CD4-positive, alpha-beta T cell treated with Interleukin-2 at 100 ng/mL for 4 hours (primary cell): ENCODE results near the gene ANKS1B.

Experiments
- DNase-seq: peaks from one replicate; pipeline ENCODE4 v3.0.0-alpha.2; 2020; ENCODE audit warnings: low spot score

Gene ANKS1B

DNA sequence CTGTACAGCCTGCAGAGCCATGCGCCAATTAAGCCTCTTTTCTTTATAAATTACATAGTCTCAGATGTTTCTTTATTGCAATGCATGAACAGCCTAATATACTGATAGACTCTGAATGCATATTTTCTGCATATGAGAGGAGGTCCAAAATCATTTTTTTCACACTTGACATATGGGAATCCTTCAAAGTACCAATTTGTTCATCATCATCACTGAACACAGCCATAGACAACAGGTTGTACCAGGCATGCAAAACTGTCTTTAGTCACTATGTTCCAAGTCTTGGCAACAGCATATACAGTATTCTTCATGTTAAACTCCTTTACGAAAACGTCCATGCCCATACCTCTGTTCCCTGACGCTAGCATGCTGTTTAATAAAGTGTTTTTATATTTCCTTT, 807.9 kb downstream of the ANKS1B start:
- DNase-seq: no peak

DNA sequence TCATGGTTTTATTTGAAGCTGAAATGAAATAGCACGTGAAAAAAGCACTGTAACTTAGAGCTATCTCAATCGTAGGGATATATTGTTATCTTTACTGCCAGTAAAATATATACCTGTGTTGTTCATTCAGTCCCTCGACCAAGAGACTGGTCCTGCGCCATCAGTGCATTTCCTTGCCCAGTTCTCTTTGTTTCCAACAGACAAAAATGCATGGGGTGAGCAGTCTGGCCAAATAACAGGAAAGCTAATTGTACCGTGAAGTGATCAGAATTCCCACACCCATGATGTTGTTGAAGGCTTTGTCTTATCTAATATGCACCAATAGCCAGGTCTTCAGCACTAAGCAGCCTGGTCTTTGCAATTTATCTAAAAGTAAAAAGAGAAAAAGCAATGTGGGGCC, 814.3 kb downstream of the ANKS1B start:
- no peak for DNase-seq

DNA sequence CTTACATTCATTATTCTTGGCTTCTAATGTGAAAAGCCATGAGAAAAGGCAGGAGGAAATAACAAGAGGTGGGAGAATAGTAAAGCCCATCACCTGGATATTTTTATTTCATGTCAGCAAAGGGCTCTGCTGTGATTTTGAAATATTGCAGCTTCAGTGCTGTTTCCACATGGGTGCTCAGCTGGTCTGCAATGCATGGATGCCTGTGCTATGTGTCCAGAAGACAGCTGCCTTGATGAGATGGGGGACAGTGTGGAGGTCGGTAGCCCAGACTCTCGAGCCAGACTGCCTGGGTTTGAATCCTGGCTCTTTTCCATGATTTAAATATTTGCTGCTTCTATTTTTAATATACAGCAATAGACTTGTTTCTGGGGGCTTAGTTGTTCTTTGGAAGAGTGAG, 814.7 kb downstream of the ANKS1B start:
- DNase-seq: no peak

DNA sequence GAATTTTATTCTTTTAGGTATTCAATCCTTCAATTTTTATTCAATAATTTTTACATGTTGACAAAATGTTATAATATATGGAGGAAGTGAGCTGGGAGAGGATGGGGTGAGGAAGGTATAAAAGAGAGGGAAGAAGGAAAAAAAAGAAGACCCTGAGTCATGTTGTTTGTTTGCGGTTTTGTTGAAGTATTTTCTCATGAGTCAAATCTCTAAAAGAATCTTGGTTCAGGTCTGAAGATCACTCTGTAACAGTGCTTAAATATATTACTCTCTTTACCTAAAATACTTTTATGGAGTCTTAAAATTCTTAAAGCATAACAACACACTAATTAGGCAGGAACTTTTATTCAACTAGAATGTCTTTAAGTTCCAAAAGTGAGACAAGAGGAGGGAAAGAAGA, 826.8 kb downstream of the ANKS1B start:
- DNase-seq: no peak

DNA sequence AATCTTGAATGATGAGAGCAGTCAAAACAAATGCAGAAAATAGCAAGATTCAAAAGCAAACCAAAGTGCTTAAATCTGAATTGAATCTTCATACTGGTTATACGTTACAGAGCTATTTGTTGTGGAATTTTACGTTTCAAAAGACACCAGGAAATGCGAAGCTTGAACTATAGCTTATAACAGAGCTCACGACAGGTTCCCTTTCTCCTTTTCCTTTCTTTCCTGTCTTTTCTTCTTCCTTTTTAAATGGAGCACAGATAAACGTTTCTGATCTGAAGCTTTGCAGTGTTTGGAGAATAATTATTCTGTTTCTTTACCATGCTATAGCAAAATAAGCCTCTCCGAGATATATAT, 829.8 kb downstream of the ANKS1B start:
- no peak for DNase-seq

DNA sequence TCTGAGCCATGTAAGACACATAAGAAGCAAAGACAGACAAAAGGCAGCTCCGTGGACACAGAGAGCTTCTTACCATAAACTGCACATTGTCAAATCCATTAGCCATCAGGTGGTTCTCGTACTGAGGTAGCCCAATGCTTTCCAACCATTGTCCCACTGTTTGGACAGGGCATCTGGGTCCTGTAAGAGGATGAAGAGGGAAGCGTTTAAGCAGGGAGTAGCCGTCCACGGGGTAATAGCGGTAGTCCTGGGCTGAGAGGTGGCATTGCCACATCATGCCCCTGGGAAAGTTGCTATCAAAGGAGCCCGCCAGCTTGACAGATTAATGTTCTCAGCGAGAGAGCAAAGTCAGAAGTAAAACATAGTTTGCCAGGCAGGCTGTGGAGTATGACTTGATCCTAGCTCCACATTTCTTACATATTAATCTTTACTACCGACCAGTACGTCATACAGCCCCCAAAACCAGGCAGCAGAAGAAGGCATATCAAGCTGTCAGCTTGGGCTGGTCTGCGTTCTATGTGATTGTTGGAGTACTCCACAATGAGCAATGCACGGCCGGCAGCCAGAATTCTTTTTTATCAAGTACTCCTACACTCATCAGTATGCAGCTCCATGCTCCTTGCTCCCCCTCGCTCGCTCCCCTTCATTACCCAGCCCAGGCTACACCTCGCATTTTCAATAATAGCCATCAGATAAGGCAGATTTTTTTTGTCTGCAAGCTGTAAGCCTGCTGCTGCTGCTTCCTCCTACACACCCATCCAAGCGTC, 830.3 kb downstream of the ANKS1B start:
- no peak for DNase-seq

DNA sequence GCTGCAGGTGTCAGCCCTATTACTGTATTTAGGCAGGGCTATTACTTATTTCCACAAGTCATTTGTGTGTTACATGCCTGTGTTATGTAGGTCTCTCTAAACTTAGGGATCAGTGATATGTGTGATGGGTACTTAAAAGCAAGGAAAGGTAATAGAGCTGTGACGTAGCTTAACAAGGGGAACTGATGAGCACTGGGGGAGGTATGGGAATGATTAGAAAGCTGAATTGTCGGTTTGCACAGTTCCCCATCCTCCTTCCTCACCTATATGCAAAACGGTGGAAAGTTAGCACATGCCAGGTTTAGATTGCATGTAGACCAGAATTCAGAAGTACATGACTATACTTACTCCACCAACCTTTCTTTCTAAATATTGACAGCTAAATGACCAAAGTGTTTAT, 831.4 kb downstream of the ANKS1B start:
- DNase-seq: no peak

DNA sequence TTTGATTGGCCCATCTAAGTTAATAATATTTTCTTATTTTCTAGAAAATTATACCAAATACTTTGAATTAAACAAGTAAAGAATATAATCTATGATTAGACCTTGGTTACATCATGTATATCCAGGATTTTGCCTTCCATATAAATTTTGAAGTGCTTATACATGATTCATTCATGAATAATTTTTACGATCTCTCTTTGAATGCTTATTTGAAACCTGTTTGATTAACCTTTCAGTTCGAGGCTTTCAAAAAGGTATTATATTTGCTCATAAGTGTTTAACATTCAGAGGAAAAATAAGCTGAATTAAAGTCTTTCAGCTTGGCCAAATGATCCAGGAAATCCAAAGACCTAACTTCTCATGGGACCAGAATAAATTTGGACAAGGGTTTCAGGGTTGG, 832.4 kb downstream of the ANKS1B start:
- no peak for DNase-seq

DNA sequence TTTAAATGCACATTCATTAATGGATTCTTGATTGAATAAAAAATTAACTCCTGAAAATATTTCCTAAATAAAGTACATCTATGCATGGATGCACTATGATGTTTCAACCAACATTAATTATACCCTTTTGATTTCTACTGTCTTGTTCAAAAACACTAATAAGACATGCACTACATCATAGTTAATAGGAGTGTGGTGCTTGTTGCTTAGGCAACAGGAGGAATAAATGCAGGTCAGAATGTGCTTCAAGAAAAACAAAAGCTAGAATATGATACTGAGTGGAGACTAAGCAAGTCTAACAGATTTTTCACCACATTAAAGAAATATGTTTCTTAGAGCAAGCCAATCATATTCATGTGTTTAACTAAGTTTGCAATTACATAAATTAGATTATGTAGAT, 833.0 kb downstream of the ANKS1B start:
- no peak for DNase-seq

DNA sequence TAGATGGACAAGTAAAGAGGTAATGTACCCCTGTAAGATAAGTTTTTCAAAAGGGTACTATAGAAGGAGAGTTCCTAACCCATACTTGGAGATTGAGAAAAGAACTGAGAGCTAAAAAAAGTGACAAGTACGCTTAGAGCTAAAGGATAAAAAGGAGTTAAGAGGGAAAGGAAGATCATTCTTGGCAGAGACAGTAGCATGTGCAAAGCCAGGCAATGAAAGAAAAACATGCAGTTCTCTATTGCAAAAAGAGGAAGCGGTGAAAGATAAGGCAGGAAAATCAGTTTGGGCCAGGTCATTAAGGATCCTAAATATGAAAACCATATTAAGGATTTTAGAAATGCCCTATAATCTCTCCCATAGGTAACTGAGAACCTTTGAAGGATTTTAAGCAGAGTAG, 837.6 kb downstream of the ANKS1B start:
- no peak for DNase-seq

DNA sequence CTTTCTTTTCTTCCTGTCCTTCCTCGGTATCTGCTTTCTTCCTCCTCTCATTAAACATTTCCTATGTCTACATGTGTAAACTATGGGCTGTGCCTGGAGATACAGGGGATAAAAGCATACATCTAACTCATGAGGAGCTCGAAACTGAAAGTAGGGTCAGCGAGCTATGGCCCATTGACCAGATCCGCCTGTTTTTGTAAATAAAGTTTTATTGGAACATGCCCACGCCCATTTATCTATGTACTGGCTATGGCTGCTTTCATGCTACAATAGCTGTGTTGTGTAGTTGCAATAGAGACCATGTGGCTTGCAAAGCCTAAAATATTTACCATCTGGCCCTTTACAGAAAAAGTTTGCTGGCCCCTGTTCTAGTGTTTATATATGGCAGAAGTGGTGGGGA, 838.0 kb downstream of the ANKS1B start:
- no peak for DNase-seq

DNA sequence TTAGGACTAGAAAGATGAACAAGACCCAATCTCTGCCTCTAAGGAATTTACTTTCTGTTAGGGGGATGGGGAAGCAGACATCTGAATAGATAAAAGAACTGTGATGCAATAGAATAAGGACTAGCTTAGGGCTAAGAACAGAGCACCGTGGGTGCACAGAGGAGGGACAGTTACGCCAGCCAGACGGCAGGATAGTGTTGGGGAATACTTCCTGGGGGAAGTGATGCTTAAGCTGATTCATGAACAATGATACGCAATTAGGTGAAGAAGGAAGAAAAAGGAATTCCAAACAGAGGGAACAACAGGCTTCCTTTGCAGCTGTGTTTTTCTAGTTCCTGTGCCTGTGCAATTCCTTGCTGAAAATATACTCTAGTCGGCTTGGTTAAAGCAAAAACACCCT, 838.6 kb downstream of the ANKS1B start:
- no peak for DNase-seq

DNA sequence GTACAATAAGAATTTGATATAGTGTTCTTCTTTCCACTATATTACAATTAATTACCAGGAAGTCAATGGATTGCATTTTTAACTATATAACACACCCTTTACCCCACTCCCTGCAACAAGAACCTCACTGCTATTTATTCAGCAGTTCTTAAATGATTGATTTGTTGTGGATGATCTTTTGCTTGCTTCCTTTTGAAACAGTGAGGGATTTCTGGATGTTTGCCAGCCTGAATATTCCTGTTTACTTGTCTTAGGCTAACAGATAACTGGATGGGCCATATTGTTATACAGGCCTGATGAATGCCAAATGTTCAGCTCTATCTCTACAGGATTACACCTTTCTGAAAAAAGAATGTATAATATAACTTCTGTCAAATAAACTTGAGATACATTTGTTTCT, 842.1 kb downstream of the ANKS1B start:
- no peak for DNase-seq

DNA sequence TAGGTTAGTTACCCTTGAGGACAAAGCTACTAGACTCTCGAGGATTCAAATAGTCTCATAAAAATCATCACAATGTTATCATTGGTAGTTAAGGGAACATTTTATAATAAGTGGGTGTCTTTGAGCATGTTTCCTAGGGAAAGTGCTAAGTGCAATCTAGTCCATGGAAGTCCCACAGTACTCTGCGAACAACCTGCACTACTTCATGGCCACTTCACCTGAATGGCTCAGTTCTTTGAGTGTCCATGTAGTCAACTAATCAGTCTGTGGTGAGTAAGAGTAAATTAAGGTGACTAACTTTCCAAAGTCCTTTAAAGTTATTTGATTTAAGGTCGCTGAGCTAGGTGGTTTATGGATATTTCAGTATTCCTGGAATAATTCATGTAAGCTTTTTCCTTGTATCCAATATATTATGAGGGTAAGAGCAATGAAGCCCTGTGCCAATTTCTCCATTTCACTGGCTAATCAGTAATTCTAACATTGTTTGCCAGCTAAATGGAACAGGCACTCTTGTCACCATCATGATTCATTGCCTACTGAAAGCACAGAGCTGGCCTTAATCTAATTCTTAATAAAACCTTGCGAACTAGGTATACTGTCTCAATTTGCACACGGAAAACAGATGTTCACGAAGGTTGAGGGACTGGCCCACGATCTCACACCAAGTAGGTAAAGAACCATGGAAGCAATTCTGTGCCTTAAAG, 844.6 kb downstream of the ANKS1B start:
- DNase-seq: no peak

DNA sequence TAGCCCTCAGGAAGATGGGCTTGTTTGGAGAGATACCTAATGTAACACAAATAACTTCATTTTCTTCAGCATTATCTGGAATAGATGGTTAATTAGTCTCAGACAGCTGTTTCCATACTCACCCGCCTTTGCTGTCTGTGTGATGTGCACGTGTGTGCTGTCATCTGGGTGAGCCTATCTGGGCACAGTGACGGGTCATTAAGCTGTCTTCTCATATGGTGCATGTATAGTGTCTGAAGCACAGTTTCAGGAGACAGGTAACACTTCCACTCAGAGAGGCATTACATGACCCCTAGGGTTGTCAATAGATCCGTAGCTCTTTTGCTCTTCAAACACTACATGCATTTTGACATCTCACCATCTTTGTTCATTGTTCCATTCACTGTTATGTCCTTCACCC, 846.3 kb downstream of the ANKS1B start:
- no peak for DNase-seq

DNA sequence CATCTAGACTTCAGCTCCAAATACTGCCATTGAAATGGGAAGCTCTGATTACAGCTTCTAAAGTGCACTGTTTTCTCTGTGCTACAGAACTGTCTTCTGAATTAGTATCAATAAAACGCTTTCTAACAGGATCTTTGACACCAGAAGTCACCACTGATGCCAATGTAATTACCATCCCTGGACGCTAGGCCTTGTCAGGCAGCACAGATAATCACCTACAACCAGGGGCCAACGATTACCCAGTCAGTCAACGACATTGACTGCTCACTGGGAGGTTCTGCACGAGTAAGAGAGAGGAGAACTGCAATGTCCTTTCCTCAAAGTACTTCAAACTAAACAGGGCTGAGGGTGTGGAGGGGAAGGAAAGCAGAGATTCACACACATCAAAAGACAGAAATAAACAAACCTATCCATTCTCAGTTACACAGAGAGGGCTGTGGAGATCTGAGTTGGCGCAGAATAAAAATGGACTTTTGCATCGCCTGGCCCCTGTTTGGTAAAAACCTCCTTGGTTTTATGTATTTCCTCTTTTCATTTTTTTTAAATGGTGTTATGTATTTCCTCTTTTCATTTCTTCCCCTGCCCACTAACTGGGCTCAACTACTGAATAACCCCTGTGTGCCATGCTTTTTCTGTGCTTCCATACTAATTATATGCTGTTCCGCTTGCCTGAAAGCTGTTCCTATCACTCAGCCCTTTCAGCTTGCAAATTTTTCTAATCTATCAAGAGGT, 847.4 kb downstream of the ANKS1B start:
- DNase-seq: no peak

DNA sequence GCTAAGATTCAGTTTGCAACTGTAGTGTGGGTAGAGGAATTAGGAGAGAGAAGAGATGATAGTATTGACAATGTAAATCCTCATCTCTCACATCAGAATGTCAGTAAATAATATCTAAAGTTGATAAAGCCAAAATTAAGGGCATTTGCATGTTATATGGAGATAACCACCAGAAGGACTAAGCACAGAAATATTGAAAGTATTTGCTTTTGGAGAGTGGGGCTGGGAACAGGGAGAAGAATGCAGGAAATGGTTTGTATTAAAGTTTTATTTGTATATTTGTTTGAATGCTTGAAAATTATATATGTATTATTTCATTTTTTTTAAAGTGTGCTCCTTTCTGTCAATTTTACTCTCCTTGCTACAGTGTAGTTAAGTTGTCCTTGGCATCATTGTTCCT, 848.2 kb downstream of the ANKS1B start:
- no peak for DNase-seq

DNA sequence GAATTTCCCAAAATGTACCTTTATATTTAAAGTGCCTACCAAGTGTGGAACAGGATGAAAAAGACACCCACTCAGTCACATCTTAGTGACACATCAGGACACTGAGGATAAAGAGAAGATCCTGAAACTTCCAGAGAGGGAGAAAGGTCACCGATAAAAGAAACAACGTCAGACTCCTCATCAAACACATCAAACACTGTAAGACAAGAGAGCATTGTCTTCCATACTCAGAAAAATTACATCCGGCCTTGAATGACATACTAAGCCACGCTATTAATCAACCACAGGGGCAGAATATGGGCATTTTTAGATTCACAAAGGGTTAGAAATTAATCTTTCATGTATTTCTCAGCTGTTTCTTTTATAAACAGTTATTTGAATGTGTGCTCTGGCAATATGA, 849.4 kb downstream of the ANKS1B start:
- no peak for DNase-seq

DNA sequence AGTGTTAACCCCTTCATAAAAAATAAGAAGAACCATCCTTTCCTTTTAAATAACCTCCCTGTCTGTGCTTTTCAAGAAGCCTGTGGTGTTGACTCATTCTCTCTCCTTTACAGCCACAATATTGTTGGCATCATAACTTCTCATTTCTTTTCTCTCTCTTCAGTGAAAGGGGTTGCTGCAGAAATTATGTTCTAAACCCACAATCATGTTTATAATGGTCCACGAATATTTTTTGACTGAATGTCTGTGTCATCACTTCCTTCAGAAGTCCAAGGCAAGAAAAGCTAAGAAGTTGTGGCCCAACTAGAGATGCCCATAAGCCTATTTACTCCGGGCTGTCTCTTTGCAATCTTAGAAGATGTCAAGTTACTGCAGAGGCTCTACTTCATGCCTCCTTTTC, 851.3 kb downstream of the ANKS1B start:
- DNase-seq: no peak

DNA sequence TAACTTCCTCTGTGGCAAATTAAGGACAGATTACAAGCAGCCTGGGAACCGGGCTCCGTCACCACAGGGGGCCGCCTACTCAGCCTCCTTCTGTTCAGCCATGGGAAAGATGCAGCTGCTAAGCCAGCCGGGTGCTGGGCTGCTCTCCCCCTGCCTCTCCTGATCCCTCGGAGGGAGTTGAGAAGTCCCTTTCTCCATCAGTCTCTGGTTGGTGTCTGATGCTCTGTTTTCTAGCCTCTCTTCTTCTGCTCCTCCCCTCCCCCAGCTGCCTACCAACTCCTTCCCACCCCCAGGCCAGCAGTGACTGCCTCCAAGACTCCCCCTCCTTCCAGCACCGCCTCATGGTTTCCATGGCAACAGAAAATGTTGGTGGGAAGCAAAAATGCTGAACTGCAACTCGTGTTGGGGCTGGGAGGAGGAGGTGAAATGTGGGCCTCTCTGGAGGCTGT, 853.0 kb downstream of the ANKS1B start:
- DNase-seq: no peak

DNA sequence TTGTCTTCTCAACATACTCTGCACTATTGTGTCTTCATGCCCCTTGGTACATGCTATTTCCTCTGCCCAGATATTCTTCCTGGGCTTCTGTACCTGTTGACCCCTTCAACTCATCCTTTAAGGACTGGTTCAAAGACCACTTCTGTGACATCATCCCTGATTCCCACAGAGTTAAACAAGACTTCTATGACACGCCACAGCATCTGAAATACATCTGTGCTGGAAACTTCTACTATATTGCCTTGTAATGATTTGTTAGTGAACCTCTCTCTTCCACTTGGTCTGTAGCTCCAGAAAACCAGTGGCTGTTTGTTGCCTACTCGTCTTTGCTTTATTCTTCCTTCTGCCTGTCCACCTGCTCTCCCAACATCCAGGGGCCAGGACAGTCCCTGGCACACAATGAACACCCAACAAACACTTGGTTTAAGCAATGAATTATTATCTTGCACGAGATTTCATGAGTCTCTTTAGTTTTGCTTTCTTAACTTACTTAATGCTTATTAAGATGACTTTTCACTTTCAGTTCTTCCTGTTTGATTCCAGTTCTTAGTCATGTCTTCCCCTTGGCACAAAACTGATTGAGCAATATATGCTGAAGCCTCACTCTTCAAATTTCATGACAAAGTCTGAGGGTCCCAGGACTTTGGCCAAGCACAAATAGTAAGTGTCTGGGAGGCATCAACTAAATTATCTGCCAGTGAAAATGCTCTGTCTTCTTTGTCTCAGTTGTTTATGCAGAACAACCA, 853.8 kb downstream of the ANKS1B start:
- no peak for DNase-seq

DNA sequence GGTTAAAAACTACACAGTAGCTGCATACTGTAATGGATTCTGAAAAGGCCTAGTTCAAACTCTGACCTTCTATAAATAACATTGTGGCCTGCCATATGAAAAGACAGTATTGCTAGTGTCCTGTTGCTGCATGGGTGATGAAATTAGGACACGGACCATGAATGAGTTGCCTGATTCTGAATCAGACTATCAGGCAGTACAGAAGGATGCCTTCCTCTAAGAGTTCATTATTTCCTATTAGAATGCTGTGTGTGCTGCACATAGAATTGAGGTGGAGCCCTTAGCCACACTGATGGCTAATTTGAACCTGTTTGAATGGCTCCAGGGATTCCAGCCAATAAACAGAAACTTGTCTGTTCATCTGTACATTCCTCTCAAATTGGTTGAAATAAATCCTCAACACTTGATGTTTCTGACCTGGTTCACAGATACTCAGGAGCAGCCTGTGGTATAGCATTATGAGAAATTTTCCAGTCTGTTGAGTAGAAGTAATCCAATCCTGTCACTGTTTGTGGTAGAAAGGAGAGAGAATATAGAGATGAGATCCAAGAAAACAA, 856.4 kb downstream of the ANKS1B start:
- no peak for DNase-seq
